ENCODE results near the gene HLA-DOA.

HLA-DOA gene

DNA sequence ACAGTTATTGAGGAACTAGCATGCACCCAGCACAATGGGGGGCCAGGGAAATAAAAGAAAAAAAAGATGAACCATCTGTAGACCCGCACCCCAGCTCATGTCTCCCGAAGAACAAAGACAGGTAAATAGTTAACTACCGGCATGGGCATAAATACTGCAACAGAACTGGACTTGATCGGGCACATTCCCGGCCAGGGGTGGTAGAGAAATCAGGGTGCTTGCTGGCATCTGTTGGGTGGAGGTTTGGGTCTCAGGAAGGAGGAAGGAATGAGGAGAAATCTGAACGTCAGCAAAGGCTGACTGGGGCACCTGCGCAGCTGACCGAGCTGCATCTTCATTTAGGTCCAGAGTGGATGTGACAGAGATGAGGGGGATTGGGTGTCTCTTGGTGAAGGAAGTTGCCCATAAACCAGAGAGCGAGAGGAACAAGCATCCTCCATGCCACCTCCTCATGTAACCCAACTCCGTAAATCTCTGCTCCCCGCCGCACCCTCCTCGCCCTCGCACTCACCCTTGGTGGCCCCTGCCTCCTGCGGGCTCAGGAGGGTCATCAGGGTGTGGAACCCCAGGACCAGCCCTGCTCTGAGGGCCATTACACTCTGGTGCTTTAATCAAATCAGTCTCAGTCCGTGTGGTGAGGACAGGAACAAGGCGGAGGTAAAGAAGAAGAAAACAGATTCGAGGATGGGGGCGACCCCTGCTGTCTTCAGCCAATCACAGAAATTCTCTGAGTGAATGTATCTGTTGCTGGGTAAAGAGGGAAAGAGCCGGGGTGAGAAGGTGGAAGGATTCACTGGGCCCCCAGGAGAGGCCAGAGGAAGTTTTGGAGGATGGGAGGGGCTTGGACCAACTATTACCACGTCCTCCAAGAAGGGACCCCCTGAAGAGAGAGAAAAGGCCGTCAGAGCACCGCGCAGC, at the start of gene HLA-DOA:
Gene HLA-DOA (minus strand): TSS at position 648 of the 918 bp plus-strand sequence.
- Histone ChIP-seq H3K4me1 (ENCODE audit: low read depth, poor library complexity, severe bottlenecking) (no peaks in the 10 kb centered on the region), H4K20me1 (ENCODE audit: insufficient read depth) (no peaks in the 10 kb centered on the region), H3K79me2 (ENCODE audit: insufficient read depth, low read depth) (no peaks in the 10 kb centered on the region), H3K4me2 (no peak within 1 kb of the TSS), H3K27ac (no peak within 1 kb of the TSS), H3K36me3 (ENCODE audit: insufficient read depth) (no peaks in the 10 kb centered on the region), H3K27me3 (ENCODE audit: insufficient read depth, low read depth) (no peaks in the 10 kb centered on the region), H3K4me3 (IDR thresholded peaks at IDR 0.05; ENCODE audit: insufficient read depth, low read depth, low read length) (no peak within 1 kb of the TSS), H3K9ac (no peak within 1 kb of the TSS), H2AFZ (ENCODE audit: low read depth) (no peak within 1 kb of the TSS)
- TF ChIP-seq, protein P1, sequence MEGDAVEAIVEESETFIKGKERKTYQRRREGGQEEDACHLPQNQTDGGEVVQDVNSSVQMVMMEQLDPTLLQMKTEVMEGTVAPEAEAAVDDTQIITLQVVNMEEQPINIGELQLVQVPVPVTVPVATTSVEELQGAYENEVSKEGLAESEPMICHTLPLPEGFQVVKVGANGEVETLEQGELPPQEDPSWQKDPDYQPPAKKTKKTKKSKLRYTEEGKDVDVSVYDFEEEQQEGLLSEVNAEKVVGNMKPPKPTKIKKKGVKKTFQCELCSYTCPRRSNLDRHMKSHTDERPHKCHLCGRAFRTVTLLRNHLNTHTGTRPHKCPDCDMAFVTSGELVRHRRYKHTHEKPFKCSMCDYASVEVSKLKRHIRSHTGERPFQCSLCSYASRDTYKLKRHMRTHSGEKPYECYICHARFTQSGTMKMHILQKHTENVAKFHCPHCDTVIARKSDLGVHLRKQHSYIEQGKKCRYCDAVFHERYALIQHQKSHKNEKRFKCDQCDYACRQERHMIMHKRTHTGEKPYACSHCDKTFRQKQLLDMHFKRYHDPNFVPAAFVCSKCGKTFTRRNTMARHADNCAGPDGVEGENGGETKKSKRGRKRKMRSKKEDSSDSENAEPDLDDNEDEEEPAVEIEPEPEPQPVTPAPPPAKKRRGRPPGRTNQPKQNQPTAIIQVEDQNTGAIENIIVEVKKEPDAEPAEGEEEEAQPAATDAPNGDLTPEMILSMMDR (conservative IDR thresholded peaks at IDR 0.05; ENCODE audit: low read depth, low read length) = no peak

DNA sequence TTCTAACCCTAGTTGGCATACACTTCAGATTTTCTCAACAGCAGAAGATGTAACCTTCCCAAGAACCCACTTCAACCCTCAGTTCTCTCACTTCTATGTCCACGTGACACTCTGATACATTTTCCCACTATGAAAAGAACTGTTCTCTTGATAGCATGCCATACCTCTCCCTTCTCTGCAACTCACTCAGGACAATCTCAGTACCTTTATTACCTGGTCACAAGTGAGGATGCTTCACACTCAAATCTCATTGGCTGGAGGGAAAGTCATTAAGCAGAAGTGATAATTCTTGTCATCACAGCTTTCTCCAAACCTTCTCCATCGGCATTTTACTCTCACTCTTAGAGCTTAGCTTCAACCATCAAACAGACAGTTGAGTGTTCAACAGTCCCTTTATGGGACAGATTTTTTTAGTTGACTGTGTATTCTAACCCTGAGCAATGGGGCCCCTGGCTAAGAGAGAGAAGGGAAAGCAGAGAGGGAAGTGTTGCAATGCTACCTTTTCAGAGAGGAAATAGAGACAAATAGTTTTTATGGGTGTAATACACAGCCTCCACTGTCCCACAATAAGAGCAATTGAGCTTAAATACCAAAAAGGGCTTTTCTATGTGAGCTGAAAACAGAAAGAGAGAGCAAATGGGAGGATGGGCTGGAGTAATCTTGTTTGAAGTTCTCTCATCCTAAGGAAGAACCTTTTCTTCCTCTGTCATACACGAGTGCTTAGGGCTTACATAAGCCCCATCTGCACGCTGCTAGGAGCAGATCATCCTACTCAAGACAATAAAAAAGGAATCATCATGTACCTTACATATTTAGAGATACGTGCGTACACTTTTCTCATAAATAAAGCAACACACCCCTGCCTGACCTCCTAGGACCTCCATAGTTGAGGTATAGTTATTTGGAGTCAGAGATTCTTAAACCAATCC, 48.1 kb upstream of the HLA-DOA start:
- peaks cover 7% of the 10 kb centered on the region for H3K4me1 ChIP-seq (ENCODE audit: low read depth, poor library complexity, severe bottlenecking)
- H3K4me2 ChIP-seq = no peak overlapping the region
- no peaks in the 10 kb centered on the region for H4K20me1 ChIP-seq (ENCODE audit: insufficient read depth)
- H3K27me3 ChIP-seq (ENCODE audit: insufficient read depth, low read depth) = no peaks in the 10 kb centered on the region
- TF ChIP-seq, protein P1 (conservative IDR thresholded peaks at IDR 0.05; ENCODE audit: low read depth, low read length) = no peak
- H3K9ac ChIP-seq = no peak overlapping the region
- H3K4me3 ChIP-seq (IDR thresholded peaks at IDR 0.05; ENCODE audit: insufficient read depth, low read depth, low read length) = no peak overlapping the region
- no peak overlapping the region for H3K27ac ChIP-seq
- no peaks in the 10 kb centered on the region for H3K79me2 ChIP-seq (ENCODE audit: insufficient read depth, low read depth)
- no peak overlapping the region for H2AFZ ChIP-seq (ENCODE audit: low read depth)
- no peaks in the 10 kb centered on the region for H3K36me3 ChIP-seq (ENCODE audit: insufficient read depth)

DNA sequence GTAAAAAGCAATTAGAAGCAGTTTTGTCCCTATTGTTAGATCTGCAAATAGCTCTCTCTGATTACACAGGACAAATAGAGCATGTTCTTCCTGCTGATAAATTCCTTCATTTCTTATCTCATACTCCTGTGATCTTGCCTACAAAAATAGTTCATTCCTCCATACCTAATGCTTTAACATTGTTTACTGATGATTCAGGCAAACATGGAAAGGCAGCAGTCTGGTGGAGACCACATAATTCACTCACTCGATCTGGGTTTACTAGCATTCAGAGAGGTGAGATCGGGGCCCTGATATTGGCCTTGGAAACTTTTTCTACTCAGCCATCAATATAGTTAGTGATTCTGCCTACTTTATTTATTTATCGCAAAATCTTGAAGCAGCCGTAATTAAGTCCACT, 43.8 kb upstream of the HLA-DOA start:
- H3K4me1 ChIP-seq (ENCODE audit: low read depth, poor library complexity, severe bottlenecking) = no peaks in the 10 kb centered on the region
- H3K27me3 ChIP-seq (ENCODE audit: insufficient read depth, low read depth) = no peaks in the 10 kb centered on the region
- no peaks in the 10 kb centered on the region for H3K79me2 ChIP-seq (ENCODE audit: insufficient read depth, low read depth)
- no peak overlapping the region for H2AFZ ChIP-seq (ENCODE audit: low read depth)
- H3K4me3 ChIP-seq (IDR thresholded peaks at IDR 0.05; ENCODE audit: insufficient read depth, low read depth, low read length) = no peak overlapping the region
- TF ChIP-seq, protein P1 (conservative IDR thresholded peaks at IDR 0.05; ENCODE audit: low read depth, low read length) = no peak
- H3K36me3 ChIP-seq (ENCODE audit: insufficient read depth) = no peaks in the 10 kb centered on the region
- no peaks in the 10 kb centered on the region for H4K20me1 ChIP-seq (ENCODE audit: insufficient read depth)
- no peak overlapping the region for H3K9ac ChIP-seq
- H3K4me2 ChIP-seq = no peak overlapping the region
- no peak overlapping the region for H3K27ac ChIP-seq

DNA sequence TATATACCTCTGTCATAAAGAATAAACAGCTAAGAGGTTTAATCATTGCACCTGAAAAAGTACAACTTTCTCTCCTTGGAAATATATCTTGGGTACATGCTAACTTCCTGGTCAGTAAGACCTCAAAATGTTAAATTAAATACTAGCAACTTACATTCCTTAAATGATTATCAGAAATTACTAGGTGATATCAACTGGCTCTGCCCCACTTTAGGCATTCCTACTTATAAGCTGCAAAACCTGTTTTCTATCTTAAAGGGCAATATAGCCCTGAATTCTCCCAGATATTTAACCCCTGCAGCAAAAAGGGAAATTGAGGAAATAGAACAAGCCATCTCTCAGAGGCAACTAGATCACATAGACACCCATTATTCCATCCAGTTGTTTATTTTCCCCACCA, 43.2 kb upstream of the HLA-DOA start:
- H3K9ac ChIP-seq = no peak overlapping the region
- TF ChIP-seq, protein P1 (conservative IDR thresholded peaks at IDR 0.05; ENCODE audit: low read depth, low read length) = no peak
- no peak overlapping the region for H2AFZ ChIP-seq (ENCODE audit: low read depth)
- no peaks in the 10 kb centered on the region for H3K36me3 ChIP-seq (ENCODE audit: insufficient read depth)
- H3K79me2 ChIP-seq (ENCODE audit: insufficient read depth, low read depth) = no peaks in the 10 kb centered on the region
- H3K4me2 ChIP-seq = no peak overlapping the region
- H4K20me1 ChIP-seq (ENCODE audit: insufficient read depth) = no peaks in the 10 kb centered on the region
- H3K27me3 ChIP-seq (ENCODE audit: insufficient read depth, low read depth) = no peaks in the 10 kb centered on the region
- H3K4me1 ChIP-seq (ENCODE audit: low read depth, poor library complexity, severe bottlenecking) = no peaks in the 10 kb centered on the region
- no peak overlapping the region for H3K4me3 ChIP-seq (IDR thresholded peaks at IDR 0.05; ENCODE audit: insufficient read depth, low read depth, low read length)
- no peak overlapping the region for H3K27ac ChIP-seq

Measured in KMS-11 (cell line).